C4-2B (cell line): ENCODE measurements around the gene MAGI2.

Source experiments
- ZFX ChIP-seq: fragments of 450-650 bp; IDR thresholded peaks from 2 replicates; pipeline ENCODE4 v1.6.1; 2017
- TF ChIP-seq, protein P1 (sequence below): fragments of 450-650 bp; conservative IDR thresholded peaks from 2 replicates; pipeline ENCODE4 v1.5.1; 2017; ENCODE audit warnings: mild to moderate bottlenecking

DNA sequence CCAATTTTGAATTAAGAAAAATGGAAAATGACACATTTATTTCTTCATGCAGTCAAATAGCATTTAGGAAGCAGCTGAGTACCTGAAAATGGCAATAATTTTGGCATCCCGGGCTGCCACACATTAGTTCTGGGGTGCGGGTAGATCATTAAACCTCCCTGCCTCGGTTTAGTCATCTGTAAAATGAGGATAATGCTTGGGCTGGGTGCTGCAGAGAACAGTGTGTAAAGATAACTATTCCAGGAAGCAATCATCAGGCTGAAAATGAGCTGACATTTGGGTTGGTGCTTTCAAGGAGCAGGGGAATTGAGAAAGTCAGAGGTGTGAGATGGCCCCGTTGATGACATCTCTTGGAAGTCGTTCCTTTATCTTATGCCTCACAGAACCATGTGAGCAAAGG is 887.7 kb downstream of the MAGI2 start:
- TF ChIP-seq, protein P1, sequence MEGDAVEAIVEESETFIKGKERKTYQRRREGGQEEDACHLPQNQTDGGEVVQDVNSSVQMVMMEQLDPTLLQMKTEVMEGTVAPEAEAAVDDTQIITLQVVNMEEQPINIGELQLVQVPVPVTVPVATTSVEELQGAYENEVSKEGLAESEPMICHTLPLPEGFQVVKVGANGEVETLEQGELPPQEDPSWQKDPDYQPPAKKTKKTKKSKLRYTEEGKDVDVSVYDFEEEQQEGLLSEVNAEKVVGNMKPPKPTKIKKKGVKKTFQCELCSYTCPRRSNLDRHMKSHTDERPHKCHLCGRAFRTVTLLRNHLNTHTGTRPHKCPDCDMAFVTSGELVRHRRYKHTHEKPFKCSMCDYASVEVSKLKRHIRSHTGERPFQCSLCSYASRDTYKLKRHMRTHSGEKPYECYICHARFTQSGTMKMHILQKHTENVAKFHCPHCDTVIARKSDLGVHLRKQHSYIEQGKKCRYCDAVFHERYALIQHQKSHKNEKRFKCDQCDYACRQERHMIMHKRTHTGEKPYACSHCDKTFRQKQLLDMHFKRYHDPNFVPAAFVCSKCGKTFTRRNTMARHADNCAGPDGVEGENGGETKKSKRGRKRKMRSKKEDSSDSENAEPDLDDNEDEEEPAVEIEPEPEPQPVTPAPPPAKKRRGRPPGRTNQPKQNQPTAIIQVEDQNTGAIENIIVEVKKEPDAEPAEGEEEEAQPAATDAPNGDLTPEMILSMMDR, result no peak
- TF ChIP-seq ZFX, result no peak
